Endothelial cell of umbilical vein (primary cell): ENCODE data around the gene NEDD9. TPM values are rescaled to one million over a fixed set of nuclear protein-coding genes. Genes with fewer than 3 reads are reported as not detected.

Experiments
- BruUV-seq: library from RNA; stranded (reverse); fragments of 400-500 nt; replicated peaks from 2 replicates; lab custom pipeline; 2021; lab: Mats Ljungman, UMichigan
- CTCF ChIA-PET: fragments of 300-600, 350-600 bp; sonication (Branson Sonifier 250); formaldehyde crosslinking; loops from one replicate; lab custom pipeline; 2021; ENCODE audit warnings: antibody characterized with exemption, inconsistent platforms; lab: Charles Lee
- POLR2A ChIA-PET: fragments of 300-600, 350-600 bp; sonication (Branson Sonifier 250); formaldehyde crosslinking; loops from one replicate; lab custom pipeline; 2021; ENCODE audit warnings: antibody characterized with exemption, inconsistent platforms; lab: Charles Lee
- DNase-seq: peaks from one replicate; pipeline ENCODE4 v3.0.0-alpha.2; 2011; ENCODE audit warnings: low read depth, low spot score
- FAIRE-seq: peaks from 2 replicates; lab custom pipeline; 2011; peaks lifted over from hg19 to GRCh38; lab: Jason Lieb, UNC
- H2AFZ ChIP-seq: 2 replicates; pipeline ENCODE4 v1.6.0; 2012; ENCODE audit warnings: low read depth, low read length, control low read depth, inconsistent platforms
- H3K27ac ChIP-seq: 2 replicates; pipeline ENCODE4 v1.5.1; 2011; ENCODE audit warnings: low read depth, mild to moderate bottlenecking, control low read depth, low read length, moderate library complexity; ENCODE audit not compliant: insufficient read depth
- H3K27me3 ChIP-seq, 2 experiments: 2 replicates each; pipeline versions ENCODE4 v1.6.0 to v1.6.1; 2011; ENCODE audit warnings: low read length in 2 of 2, mixed read lengths in 1 of 2; ENCODE audit not compliant: control insufficient read depth in 2 of 2, insufficient read depth in 2 of 2
- H3K36me3 ChIP-seq, 2 experiments: 2 replicates in 1 of 2; 3 replicates in 1 of 2; pipeline ENCODE4 v1.5.1; 2011; ENCODE audit warnings: low read length in 2 of 2, mild to moderate bottlenecking in 1 of 2, moderate library complexity in 1 of 2; ENCODE audit not compliant: control insufficient read depth in 2 of 2, insufficient read depth in 2 of 2; ENCODE audit errors: extremely low read depth in 1 of 2
- H3K4me1 ChIP-seq: 3 replicates; pipeline ENCODE4 v1.5.1; 2011; ENCODE audit warnings: mild to moderate bottlenecking, low read length; ENCODE audit not compliant: control insufficient read depth, insufficient read depth; ENCODE audit errors: extremely low read depth
- H3K4me2 ChIP-seq: 2 replicates; pipeline ENCODE4 v1.6.1; 2011; ENCODE audit warnings: low read length, control low read depth, mixed read lengths; ENCODE audit not compliant: insufficient read depth
- H3K4me3 ChIP-seq, 3 experiments: fragments of 200-600 bp in 1 of 3; sonication (generic), shearing (Covaris generic) in 1 of 3; replicated peaks in 1 of 3; 2 replicates each; pipeline ENCODE4 v1.5.1; 2011 to 2016; ENCODE audit warnings: control low read depth in 3 of 3, low read length in 3 of 3, mild to moderate bottlenecking in 2 of 3, inconsistent platforms in 1 of 3, low read depth in 1 of 3, moderate library complexity in 1 of 3; ENCODE audit not compliant: insufficient read depth in 1 of 3
- H3K79me2 ChIP-seq: 2 replicates; pipeline ENCODE4 v1.6.0; 2012; ENCODE audit warnings: low read length, inconsistent platforms; ENCODE audit not compliant: control insufficient read depth, insufficient read depth
- H3K9ac ChIP-seq: replicated peaks from 2 replicates; pipeline ENCODE3; 2011; ENCODE audit warnings: low read length, control low read depth; ENCODE audit not compliant: insufficient read depth; ENCODE audit errors: extremely low read depth
- H3K9me1 ChIP-seq: replicated peaks from 3 replicates; pipeline ENCODE4 v1.6.0; 2011; ENCODE audit warnings: mild to moderate bottlenecking, low read length; ENCODE audit not compliant: control insufficient read depth, insufficient read depth; ENCODE audit errors: extremely low read depth
- H3K9me3 ChIP-seq: replicated peaks from 2 replicates; pipeline ENCODE4 v1.5.1; 2012; ENCODE audit warnings: low read length, inconsistent platforms; ENCODE audit not compliant: control insufficient read depth, insufficient read depth
- H4K20me1 ChIP-seq: replicated peaks from 2 replicates; pipeline ENCODE3; 2011; ENCODE audit warnings: mild to moderate bottlenecking, low read length; ENCODE audit not compliant: control insufficient read depth, insufficient read depth; ENCODE audit errors: extremely low read depth
- EZH2 ChIP-seq: IDR thresholded peaks from 2 replicates; pipeline ENCODE4 v1.6.1; 2012; ENCODE audit warnings: borderline replicate concordance, low read depth, mild to moderate bottlenecking, moderate library complexity, low read length, inconsistent platforms; ENCODE audit not compliant: severe bottlenecking
- FOS ChIP-seq: IDR thresholded peaks from 2 replicates; pipeline ENCODE4 v1.6.1; 2011; ENCODE audit warnings: mild to moderate bottlenecking, low read length, moderate library complexity, borderline replicate concordance; ENCODE audit not compliant: insufficient read depth
- GATA2 ChIP-seq: IDR thresholded peaks from 2 replicates; pipeline ENCODE4 v1.7.0; 2011; ENCODE audit warnings: low read depth, mild to moderate bottlenecking, moderate library complexity, mixed read lengths, low read length; ENCODE audit not compliant: insufficient read length, insufficient read depth
- JUN ChIP-seq: IDR thresholded peaks from 2 replicates; pipeline ENCODE4 v1.6.1; 2011; ENCODE audit warnings: borderline replicate concordance, low read depth; ENCODE audit not compliant: insufficient read length, insufficient read depth
- MYC ChIP-seq: IDR thresholded peaks from one replicate; pipeline ENCODE4 v1.6.1; 2011; ENCODE audit warnings: mild to moderate bottlenecking, low read depth, low read length
- POLR2A ChIP-seq: IDR thresholded peaks from 2 replicates; pipeline ENCODE4 v1.6.1; 2012; ENCODE audit warnings: low read depth, mild to moderate bottlenecking, control low read depth, low read length
- POLR2AphosphoS5 ChIP-seq: IDR thresholded peaks from 2 replicates; pipeline ENCODE4 v1.6.1; 2012; ENCODE audit warnings: low read depth, mild to moderate bottlenecking, control low read depth, low read length, moderate library complexity; ENCODE audit not compliant: insufficient read depth
- dilution Hi-C: fragments of 300-500 bp; cut with MboI; formaldehyde crosslinking; loops from one replicate; pipeline ENCODE4 v1.15.0; 2019; ENCODE audit warnings: low sequenced_read_pairs; ENCODE audit not compliant: extremely low pct_ligation_motif_present
- intact Hi-C: fragments of 100-400 bp; cut with micrococcal nuclease; formaldehyde crosslinking; loops from one replicate; pipeline ENCODE4 v1.10.0; 2022
- polyA plus RNA-seq, 4 experiments: library from polyadenylated mRNA; depleted of rRNA in 3 of 4; stranded (reverse) in 3 of 4; unstranded in 1 of 4; fragments of >200 nt; gene quantifications; 2 replicates each; pipeline versions ENCODE4 v1.2.1 to v1.2.3, GENCODE V29; 2011 to 2012; ENCODE audit warnings: missing spikeins in 1 of 4
- total RNA-seq: library from RNA; stranded (reverse); gene quantifications from 2 replicates; pipeline ENCODE4 v1.2.3, GENCODE V29; 2021
- TF ChIP-seq, protein P1 (sequence below): IDR thresholded peaks from 2 replicates; pipeline ENCODE4 v1.6.1; 2011; ENCODE audit not compliant: insufficient read depth, insufficient read length
- TF ChIP-seq, protein P2 (sequence below), 2 donors: IDR thresholded peaks; 1 replicate in 1 of 2; 2 replicates in 1 of 2; pipeline ENCODE4 v1.5.1; 2011; ENCODE audit warnings: low read length in 2 of 2, mild to moderate bottlenecking in 2 of 2, moderate library complexity in 2 of 2, control low read depth in 1 of 2, inconsistent platforms in 1 of 2, low read depth in 1 of 2; ENCODE audit not compliant: insufficient read depth in 1 of 2; ENCODE audit errors: extremely low read depth in 1 of 2

Gene NEDD9
- total and polyA plus RNA-seq, 2 donors (not counting 3 experiments of a cell fraction or from before 2014, with no cell fraction given), result 55.2 to 61.0 TPM

DNA sequence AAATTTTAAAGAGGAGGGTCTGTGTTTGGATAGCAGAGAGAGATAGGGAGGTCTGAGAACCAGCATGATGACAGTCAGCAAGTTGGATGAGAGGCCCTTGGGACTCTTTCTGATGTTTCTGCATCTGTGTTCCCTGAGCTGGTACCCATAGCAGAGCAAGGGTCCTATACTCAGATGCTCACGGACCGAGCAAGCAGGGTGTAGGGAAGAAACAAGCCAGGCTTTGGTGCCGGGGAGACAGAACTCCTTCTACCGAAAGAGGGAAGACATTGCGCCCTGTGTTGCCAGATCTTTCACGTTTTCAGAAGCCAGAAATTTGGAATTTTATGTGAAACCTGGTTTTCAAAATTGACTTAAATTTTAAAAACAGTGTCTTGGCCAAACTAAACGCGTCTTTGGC is 34.6 kb downstream of the NEDD9 start:
- Histone ChIP-seq H3K27ac (peak overlapping the region; percentile 37), H3K4me1 (peaks cover 64% of the 10 kb centered on the region), H3K9me3 (no peaks in the 10 kb centered on the region), H3K9me1 (no peaks in the 10 kb centered on the region), H3K9ac (no peak overlapping the region), H3K27me3 (no peaks in the 10 kb centered on the region), H3K4me3 (no peak overlapping the region), H4K20me1 (no peaks in the 10 kb centered on the region), H3K79me2 (peaks cover 27% of the 10 kb centered on the region), H3K4me2 (no peak overlapping the region), H2AFZ (no peak overlapping the region), H3K36me3 (peaks cover 5 to 15% of the 10 kb centered on the region in 2 experiments)
- no TSS peak for BruUV-seq
- no peak for FAIRE-seq
- dilution Hi-C loops (no loop called here), intact Hi-C loops (no loop called here)
- no peak for DNase-seq
- TF ChIP-seq, protein P1, sequence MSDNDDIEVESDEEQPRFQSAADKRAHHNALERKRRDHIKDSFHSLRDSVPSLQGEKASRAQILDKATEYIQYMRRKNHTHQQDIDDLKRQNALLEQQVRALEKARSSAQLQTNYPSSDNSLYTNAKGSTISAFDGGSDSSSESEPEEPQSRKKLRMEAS, result no peak
- TF ChIP-seq GATA2, result no peak
- no peak for TF ChIP-seq MYC
- no peak for TF ChIP-seq POLR2AphosphoS5
- no peak for TF ChIP-seq FOS
- TF ChIP-seq, protein P2, sequence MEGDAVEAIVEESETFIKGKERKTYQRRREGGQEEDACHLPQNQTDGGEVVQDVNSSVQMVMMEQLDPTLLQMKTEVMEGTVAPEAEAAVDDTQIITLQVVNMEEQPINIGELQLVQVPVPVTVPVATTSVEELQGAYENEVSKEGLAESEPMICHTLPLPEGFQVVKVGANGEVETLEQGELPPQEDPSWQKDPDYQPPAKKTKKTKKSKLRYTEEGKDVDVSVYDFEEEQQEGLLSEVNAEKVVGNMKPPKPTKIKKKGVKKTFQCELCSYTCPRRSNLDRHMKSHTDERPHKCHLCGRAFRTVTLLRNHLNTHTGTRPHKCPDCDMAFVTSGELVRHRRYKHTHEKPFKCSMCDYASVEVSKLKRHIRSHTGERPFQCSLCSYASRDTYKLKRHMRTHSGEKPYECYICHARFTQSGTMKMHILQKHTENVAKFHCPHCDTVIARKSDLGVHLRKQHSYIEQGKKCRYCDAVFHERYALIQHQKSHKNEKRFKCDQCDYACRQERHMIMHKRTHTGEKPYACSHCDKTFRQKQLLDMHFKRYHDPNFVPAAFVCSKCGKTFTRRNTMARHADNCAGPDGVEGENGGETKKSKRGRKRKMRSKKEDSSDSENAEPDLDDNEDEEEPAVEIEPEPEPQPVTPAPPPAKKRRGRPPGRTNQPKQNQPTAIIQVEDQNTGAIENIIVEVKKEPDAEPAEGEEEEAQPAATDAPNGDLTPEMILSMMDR (IDR thresholded peaks at IDR 0.05; ENCODE audit: extremely low read depth in 1 of 2, insufficient read depth in 1 of 2, low read depth in 1 of 2, low read length in 2 of 2), result no peak
- no peak for TF ChIP-seq POLR2A
- TF ChIP-seq JUN, result no peak
- TF ChIP-seq EZH2, result no peak
- POLR2A ChIA-PET, result no interaction called here
- CTCF ChIA-PET, result interaction anchor here (1.3 to 2.8 kb wide), 2 partner anchors 9 to 10 kb away, joined by 3 to 6 read pairs; no protein-coding TSS in a partner anchor
